Ishikawa (cell line): ENCODE measurements around the gene C3orf18.

Experiments
- CEBPB ChIP-seq: IDR thresholded peaks from 2 replicates; pipeline ENCODE4 v1.6.1; 2012
- CREB1 ChIP-seq: IDR thresholded peaks from 2 replicates; pipeline ENCODE4 v1.6.1; 2012; ENCODE audit warnings: low read depth
- EGR1 ChIP-seq: IDR thresholded peaks from 2 replicates; pipeline ENCODE4 v1.6.1; 2012
- EP300 ChIP-seq: IDR thresholded peaks from 2 replicates; pipeline ENCODE4 v1.6.1; 2012; ENCODE audit warnings: borderline replicate concordance
- FOXM1 ChIP-seq: IDR thresholded peaks from 2 replicates; pipeline ENCODE4 v1.6.1; 2012; ENCODE audit warnings: low read depth, borderline replicate concordance
- MAX ChIP-seq: IDR thresholded peaks from 2 replicates; pipeline ENCODE4 v1.6.1; 2012
- NFIC ChIP-seq: IDR thresholded peaks from 2 replicates; pipeline ENCODE4 v1.6.1; 2012
- RAD21 ChIP-seq: IDR thresholded peaks from 2 replicates; pipeline ENCODE4 v1.6.1; 2012; ENCODE audit warnings: low read depth
- TCF12 ChIP-seq: IDR thresholded peaks from 2 replicates; pipeline ENCODE4 v1.6.1; 2012; ENCODE audit warnings: low read depth
- TEAD4 ChIP-seq: IDR thresholded peaks from 2 replicates; pipeline ENCODE4 v1.6.1; 2012
- YY1 ChIP-seq: IDR thresholded peaks from 2 replicates; pipeline ENCODE4 v1.6.1; 2012; ENCODE audit warnings: low read depth
- ZBTB7A ChIP-seq: IDR thresholded peaks from 2 replicates; pipeline ENCODE4 v1.6.1; 2012; ENCODE audit warnings: low read depth
- TF ChIP-seq, protein P1 (sequence below): IDR thresholded peaks from 2 replicates; pipeline ENCODE4 v1.6.1; 2012; ENCODE audit warnings: low read depth, mild to moderate bottlenecking
- TF ChIP-seq, protein P2 (sequence below): IDR thresholded peaks from 2 replicates; pipeline ENCODE4 v1.6.1; 2012

Gene C3orf18

GRCh38 chr3:50591196-50591741 is 23.7 kb upstream of the C3orf18 start:
- TF ChIP-seq EP300 (no peak), ZBTB7A (no peak), CREB1 (no peak), MAX (no peak)
- TF ChIP-seq, protein P1, sequence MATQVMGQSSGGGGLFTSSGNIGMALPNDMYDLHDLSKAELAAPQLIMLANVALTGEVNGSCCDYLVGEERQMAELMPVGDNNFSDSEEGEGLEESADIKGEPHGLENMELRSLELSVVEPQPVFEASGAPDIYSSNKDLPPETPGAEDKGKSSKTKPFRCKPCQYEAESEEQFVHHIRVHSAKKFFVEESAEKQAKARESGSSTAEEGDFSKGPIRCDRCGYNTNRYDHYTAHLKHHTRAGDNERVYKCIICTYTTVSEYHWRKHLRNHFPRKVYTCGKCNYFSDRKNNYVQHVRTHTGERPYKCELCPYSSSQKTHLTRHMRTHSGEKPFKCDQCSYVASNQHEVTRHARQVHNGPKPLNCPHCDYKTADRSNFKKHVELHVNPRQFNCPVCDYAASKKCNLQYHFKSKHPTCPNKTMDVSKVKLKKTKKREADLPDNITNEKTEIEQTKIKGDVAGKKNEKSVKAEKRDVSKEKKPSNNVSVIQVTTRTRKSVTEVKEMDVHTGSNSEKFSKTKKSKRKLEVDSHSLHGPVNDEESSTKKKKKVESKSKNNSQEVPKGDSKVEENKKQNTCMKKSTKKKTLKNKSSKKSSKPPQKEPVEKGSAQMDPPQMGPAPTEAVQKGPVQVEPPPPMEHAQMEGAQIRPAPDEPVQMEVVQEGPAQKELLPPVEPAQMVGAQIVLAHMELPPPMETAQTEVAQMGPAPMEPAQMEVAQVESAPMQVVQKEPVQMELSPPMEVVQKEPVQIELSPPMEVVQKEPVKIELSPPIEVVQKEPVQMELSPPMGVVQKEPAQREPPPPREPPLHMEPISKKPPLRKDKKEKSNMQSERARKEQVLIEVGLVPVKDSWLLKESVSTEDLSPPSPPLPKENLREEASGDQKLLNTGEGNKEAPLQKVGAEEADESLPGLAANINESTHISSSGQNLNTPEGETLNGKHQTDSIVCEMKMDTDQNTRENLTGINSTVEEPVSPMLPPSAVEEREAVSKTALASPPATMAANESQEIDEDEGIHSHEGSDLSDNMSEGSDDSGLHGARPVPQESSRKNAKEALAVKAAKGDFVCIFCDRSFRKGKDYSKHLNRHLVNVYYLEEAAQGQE = no peak
- TF ChIP-seq, protein P2, sequence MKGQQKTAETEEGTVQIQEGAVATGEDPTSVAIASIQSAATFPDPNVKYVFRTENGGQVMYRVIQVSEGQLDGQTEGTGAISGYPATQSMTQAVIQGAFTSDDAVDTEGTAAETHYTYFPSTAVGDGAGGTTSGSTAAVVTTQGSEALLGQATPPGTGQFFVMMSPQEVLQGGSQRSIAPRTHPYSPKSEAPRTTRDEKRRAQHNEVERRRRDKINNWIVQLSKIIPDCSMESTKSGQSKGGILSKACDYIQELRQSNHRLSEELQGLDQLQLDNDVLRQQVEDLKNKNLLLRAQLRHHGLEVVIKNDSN = no peak

- TF ChIP-seq NFIC (no peak), EP300 (no peak), EGR1 (no peak), FOXM1 (no peak), MAX (no peak), RAD21 (no peak)
- TF ChIP-seq, protein P1 = no peak
These were observed 21.3 kb upstream of the C3orf18 start for GRCh38 chr3:50588759-50589433.

GRCh38 chr3:50587806-50588758 is 20.5 kb upstream of the C3orf18 start:
- TF ChIP-seq CEBPB = no peak
- TF ChIP-seq EGR1 = no peak
- no peak for TF ChIP-seq MAX
- no peak for TF ChIP-seq TEAD4
- TF ChIP-seq, protein P1 = no peak
- no peak for TF ChIP-seq NFIC
- TF ChIP-seq FOXM1 = no peak
- TF ChIP-seq ZBTB7A = no peak
- TF ChIP-seq YY1 = no peak

GRCh38 chr3:50587373-50587772 is 19.8 kb upstream of the C3orf18 start:
- TF ChIP-seq NFIC (no peak), YY1 (no peak), MAX (no peak), TEAD4 (no peak), EP300 (no peak), TCF12 (no peak), CEBPB (no peak)
- TF ChIP-seq, protein P2 = no peak
- TF ChIP-seq, protein P1 = no peak
